Cortex of kidney (tissue), 1 donor: ENCODE measurements around the gene ZFP62.
A peak's percentile ranks its signal among the peaks of the same experiment; 100 is the strongest.
"Not testable (repeated sequence)": the region's sequence is repeated elsewhere in the genome, so short reads cannot be mapped to it uniquely, and the experiment has no call there.

ENCODE experiments used
- DNase-seq: peaks from one replicate; lab custom pipeline; 2025; lab: John Stamatoyannopoulos, UW

ZFP62 gene

GRCh38 chr5:180860887-180861822, at the start of gene ZFP62:
ZFP62 (minus strand) TSS chr5:180861276; CDS start chr5:180861219, 57 bp downstream.
- peak; percentile 24 for DNase-seq

GRCh38 chr5:180910735-180911134, 49.7 kb upstream of the ZFP62 start:
- DNase-seq, result no peak

GRCh38 chr5:180910182-180910581, 49.1 kb upstream of the ZFP62 start:
- no peak for DNase-seq

GRCh38 chr5:180909782-180910181, 48.7 kb upstream of the ZFP62 start:
- no peak for DNase-seq

- DNase-seq, result no peak
Observed at GRCh38 chr5:180908998-180909731, 48.1 kb upstream of the ZFP62 start.

GRCh38 chr5:180908400-180908799, 47.3 kb upstream of the ZFP62 start:
- DNase-seq, result no peak

GRCh38 chr5:180901319-180902009, 40.4 kb upstream of the ZFP62 start:
- DNase-seq, result no peak

GRCh38 chr5:180900178-180900577, 39.1 kb upstream of the ZFP62 start:
- no peak for DNase-seq

GRCh38 chr5:180898621-180899246, 37.7 kb upstream of the ZFP62 start, which contains the start of gene BTNL8:
BTNL8 (plus strand) TSS chr5:180899159; CDS start chr5:180899311, 152 bp downstream.
- DNase-seq, result no peak

GRCh38 chr5:180895330-180895729, 34.3 kb upstream of the ZFP62 start:
- not testable (repeated sequence) for DNase-seq

GRCh38 chr5:180889381-180889780, 28.3 kb upstream of the ZFP62 start:
- DNase-seq, result no peak

- DNase-seq, result not testable (repeated sequence)
Observed at GRCh38 chr5:180885845-180886529, 24.9 kb upstream of the ZFP62 start.

- no peak for DNase-seq
Observed at GRCh38 chr5:180875860-180876426, 14.9 kb upstream of the ZFP62 start.

GRCh38 chr5:180874804-180875582, 13.9 kb upstream of the ZFP62 start:
- no peak for DNase-seq

- no peak for DNase-seq
Observed at GRCh38 chr5:180873615-180874520, 12.8 kb upstream of the ZFP62 start.

- DNase-seq, result no peak
Observed at GRCh38 chr5:180872419-180872818, 11.3 kb upstream of the ZFP62 start.

GRCh38 chr5:180870276-180871068, 9.4 kb upstream of the ZFP62 start:
- no peak for DNase-seq

GRCh38 chr5:180869587-180869986, 8.5 kb upstream of the ZFP62 start:
- DNase-seq, result no peak
